ENCODE results near the gene COL18A1. TPM values are rescaled to one million over a fixed set of nuclear protein-coding genes. Genes with fewer than 3 reads are reported as not detected.

COL18A1 gene
- total RNA-seq, 1 donor from 2014 or later: 59.0 TPM

DNA sequence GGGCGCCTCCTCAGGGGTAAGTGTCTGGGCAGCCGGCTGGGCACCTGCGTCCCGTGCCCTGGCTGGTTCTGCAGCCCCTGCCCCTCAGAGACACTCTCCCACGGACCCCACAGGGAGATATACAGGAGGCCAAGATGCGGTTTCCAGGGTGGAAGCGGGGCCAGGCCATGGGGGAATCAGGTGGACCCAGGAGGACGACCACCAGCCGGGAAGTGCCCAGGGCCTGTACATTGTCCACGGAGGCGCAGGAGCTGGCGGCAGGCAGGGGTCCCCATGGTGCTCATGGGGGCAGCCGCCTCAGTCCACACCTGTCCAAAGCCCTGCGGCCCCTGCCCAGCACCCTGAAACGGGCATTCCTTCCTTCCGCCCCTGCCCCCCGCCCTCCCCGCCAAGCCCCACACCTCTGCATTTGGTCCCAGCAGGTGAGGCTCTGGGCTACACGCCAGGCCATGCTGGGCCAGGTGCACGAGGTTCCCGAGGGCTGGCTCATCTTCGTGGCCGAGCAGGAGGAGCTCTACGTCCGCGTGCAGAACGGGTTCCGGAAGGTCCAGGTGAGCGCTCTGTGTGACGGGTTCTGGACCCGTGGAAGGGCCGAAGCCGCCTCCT, 100.6 kb downstream of the COL18A1 start:
- Histone ChIP-seq H3K36me3 (ENCODE audit: control insufficient read depth in 3 of 3, insufficient read depth in 3 of 3, low read length in 3 of 3) (no peaks in the 10 kb centered on the region), H3K27ac (ENCODE audit: low read depth, low read length) (no peak overlapping the region), H3K27me3 (ENCODE audit: control insufficient read depth in 3 of 3, insufficient read depth in 3 of 3, low read length in 3 of 3) (no peaks in the 10 kb centered on the region), H3K9ac (ENCODE audit: low read depth in 1 of 3, low read length in 3 of 3) (no peak overlapping the region), H3K4me3 (ENCODE audit: low read length in 3 of 3) (no peak overlapping the region), H3K4me1 (ENCODE audit: control insufficient read depth in 3 of 3, insufficient read depth in 3 of 3, low read length in 3 of 3) (no peaks in the 10 kb centered on the region), H3K9me3 (ENCODE audit: control insufficient read depth in 3 of 3, low read length in 3 of 3) (no peaks in the 10 kb centered on the region)

DNA sequence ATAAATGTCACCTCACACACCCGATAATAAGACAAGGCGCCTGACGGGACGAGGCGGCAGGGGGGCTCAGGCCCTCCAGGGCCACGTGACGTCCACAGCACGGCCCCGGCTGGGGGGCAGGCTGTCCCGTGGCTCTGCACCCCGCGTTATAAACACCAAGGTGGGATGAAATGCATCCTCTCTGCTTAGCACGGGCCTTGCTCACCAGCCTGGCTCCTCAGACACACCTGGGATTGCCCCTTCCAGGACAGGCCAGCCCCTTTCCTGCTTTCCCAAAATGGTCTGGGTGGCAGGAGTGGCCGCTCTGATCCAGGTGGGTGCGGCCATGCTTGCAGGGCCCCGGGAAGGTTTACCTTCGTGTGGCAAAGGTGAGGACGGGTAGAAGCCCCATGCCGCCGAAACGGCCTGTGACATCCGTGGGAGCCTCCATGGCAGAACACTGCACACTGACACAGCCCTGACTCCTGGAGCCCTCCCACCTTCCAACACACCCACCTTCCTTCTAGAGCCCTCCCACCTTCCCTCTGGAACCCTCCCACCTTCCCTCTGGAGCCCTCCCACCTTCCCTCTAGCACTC, 101.4 kb downstream of the COL18A1 start:
- Histone ChIP-seq H3K36me3 (ENCODE audit: control insufficient read depth in 3 of 3, insufficient read depth in 3 of 3, low read length in 3 of 3) (no peaks in the 10 kb centered on the region), H3K4me3 (ENCODE audit: low read length in 3 of 3) (no peak overlapping the region), H3K4me1 (ENCODE audit: control insufficient read depth in 3 of 3, insufficient read depth in 3 of 3, low read length in 3 of 3) (no peaks in the 10 kb centered on the region), H3K9ac (ENCODE audit: low read depth in 1 of 3, low read length in 3 of 3) (no peak overlapping the region), H3K9me3 (ENCODE audit: control insufficient read depth in 3 of 3, low read length in 3 of 3) (no peaks in the 10 kb centered on the region), H3K27ac (ENCODE audit: low read depth, low read length) (no peak overlapping the region), H3K27me3 (ENCODE audit: control insufficient read depth in 3 of 3, insufficient read depth in 3 of 3, low read length in 3 of 3) (no peaks in the 10 kb centered on the region)

DNA sequence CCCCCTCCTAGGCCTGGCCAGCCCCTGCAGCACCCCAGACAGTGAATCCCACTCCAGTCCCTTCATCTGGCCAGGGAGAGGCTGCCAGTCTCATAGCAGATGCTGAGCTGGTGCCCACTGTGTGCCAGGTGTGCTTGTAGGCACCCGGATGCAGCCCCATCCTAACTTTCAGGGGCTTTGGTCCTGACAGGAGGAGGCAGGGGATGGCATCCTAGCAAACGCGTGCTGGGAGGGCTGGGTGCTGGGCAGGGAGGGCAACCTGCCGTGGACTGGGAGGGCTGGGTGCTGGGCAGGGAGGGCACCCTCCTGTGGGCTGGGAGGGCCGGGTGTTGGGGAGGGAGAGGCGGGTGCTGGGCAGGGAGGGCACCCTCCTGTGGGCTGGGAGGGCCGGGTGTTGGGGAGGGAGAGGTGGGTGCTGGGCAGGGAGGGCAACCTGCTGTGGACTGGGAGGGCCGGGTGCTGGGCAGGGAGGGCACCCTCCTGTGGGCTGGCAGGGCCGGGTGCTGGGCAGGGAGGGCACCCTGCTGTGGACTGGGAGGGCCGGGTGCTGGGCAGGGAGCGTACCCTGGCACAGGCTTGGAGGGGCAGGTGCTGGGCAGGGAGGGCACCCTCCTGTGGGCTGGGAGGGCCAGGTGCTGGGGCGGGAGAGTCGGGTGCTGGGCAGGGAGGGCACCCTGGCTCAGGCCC, 102.0 kb downstream of the COL18A1 start:
- Histone ChIP-seq H3K27ac (ENCODE audit: low read depth, low read length) (no peak overlapping the region), H3K4me3 (ENCODE audit: low read length in 3 of 3) (no peak overlapping the region), H3K4me1 (ENCODE audit: control insufficient read depth in 3 of 3, insufficient read depth in 3 of 3, low read length in 3 of 3) (no peaks in the 10 kb centered on the region), H3K36me3 (ENCODE audit: control insufficient read depth in 3 of 3, insufficient read depth in 3 of 3, low read length in 3 of 3) (no peaks in the 10 kb centered on the region), H3K9me3 (ENCODE audit: control insufficient read depth in 3 of 3, low read length in 3 of 3) (no peaks in the 10 kb centered on the region), H3K9ac (ENCODE audit: low read depth in 1 of 3, low read length in 3 of 3) (no peak overlapping the region), H3K27me3 (ENCODE audit: control insufficient read depth in 3 of 3, insufficient read depth in 3 of 3, low read length in 3 of 3) (no peaks in the 10 kb centered on the region)

DNA sequence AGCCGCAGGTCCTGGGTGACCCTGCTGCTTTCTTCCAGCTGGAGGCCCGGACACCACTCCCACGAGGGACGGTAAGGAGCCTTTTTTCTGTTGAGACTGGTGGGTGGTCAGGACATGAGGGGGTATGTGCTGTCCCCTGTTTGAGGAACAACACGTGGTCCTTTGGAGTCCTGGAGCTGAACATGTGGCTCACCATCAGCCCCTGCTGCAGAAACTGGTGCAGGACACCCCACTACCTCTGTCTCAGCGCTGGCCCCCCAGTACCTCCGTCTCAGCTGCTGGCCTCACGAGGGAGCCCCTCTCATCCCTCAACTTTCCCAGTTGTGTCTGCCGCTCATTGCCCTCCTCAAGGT, 102.5 kb downstream of the COL18A1 start:
- Histone ChIP-seq H3K9me3 (ENCODE audit: control insufficient read depth in 3 of 3, low read length in 3 of 3) (no peaks in the 10 kb centered on the region), H3K9ac (ENCODE audit: low read depth in 1 of 3, low read length in 3 of 3) (no peak overlapping the region), H3K36me3 (ENCODE audit: control insufficient read depth in 3 of 3, insufficient read depth in 3 of 3, low read length in 3 of 3) (no peaks in the 10 kb centered on the region), H3K27ac (ENCODE audit: low read depth, low read length) (no peak overlapping the region), H3K4me1 (ENCODE audit: control insufficient read depth in 3 of 3, insufficient read depth in 3 of 3, low read length in 3 of 3) (no peaks in the 10 kb centered on the region), H3K27me3 (ENCODE audit: control insufficient read depth in 3 of 3, insufficient read depth in 3 of 3, low read length in 3 of 3) (no peaks in the 10 kb centered on the region), H3K4me3 (ENCODE audit: low read length in 3 of 3) (no peak overlapping the region)

DNA sequence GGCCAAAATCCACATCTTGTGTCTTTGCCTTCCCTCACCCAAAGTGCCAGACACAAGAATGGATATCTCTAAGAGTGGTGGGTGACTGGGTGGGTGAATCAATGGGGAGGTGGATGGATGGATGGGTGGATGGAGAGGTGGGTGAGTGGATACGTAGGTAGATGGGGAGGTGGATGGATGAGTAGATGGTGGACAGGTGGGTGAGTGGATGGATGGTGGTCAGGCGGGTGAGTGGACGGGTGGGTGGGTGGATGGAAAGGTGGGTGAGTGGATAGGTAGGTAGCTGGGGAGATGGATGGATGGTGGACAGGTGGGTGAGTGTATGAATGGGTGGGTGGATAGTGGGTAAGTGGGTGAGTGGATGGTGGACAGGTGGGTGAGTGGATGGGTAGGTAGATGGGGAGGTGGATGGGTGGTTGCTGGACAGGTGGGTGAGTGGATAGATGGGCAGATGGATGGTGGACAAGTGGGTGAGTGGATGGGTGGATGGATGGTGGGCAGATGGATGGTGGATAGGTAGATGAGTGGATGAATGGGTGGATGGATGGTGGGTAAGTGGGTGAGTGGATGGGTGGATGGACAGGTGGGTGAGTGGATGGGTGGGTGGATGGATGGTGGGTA, 103.0 kb downstream of the COL18A1 start:
- Histone ChIP-seq H3K27ac (ENCODE audit: low read depth, low read length) (no peak overlapping the region), H3K27me3 (ENCODE audit: control insufficient read depth in 3 of 3, insufficient read depth in 3 of 3, low read length in 3 of 3) (no peaks in the 10 kb centered on the region), H3K4me1 (ENCODE audit: control insufficient read depth in 3 of 3, insufficient read depth in 3 of 3, low read length in 3 of 3) (no peaks in the 10 kb centered on the region), H3K4me3 (ENCODE audit: low read length in 3 of 3) (no peak overlapping the region), H3K36me3 (ENCODE audit: control insufficient read depth in 3 of 3, insufficient read depth in 3 of 3, low read length in 3 of 3) (peaks cover 0 to 3% (median 0%) of the 10 kb centered on the region in 3 donors), H3K9ac (ENCODE audit: low read depth in 1 of 3, low read length in 3 of 3) (no peak overlapping the region), H3K9me3 (ENCODE audit: control insufficient read depth in 3 of 3, low read length in 3 of 3) (no peaks in the 10 kb centered on the region)

DNA sequence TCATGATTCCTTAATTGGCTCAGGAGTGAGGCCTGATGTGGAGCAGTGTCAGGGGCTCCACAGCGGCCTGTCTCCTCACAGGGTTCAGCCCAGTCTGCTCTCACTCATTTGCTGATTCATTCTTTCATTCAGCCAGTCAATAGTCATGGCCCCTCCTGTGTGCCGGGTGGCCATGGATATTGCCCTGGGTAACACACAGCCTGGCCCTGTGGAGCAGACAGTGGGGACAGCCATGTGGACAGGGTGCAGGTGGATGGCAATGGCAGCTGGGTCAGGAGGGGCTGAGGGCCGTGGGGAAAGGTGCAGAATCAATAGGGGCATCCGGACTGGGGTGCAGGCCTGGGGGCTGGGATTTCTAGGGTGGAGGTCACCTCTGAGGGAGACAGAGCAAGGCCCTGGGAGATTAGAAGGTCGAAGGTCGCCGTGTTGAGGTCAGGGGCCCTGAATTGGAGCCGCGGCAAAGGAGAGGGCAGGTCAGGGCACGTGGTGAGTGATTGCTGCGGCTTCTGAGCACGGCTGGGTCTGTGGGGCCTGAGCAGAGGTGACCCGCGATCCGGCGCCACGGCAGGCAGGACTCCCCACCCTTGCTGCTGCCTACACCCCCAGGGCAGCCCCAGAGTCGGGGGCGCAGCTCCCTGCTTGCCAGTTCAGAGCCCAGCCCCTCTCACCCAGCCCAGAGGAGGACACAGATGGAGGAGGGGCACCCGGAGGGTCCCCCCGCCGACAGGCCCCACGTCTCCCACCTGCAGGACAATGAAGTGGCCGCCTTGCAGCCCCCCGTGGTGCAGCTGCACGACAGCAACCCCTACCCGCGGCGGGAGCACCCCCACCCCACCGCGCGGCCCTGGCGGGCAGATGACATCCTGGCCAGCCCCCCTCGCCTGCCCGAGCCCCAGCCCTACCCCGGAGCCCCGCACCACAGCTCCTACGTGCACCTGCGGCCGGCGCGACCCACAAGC, 103.9 kb downstream of the COL18A1 start:
- Histone ChIP-seq H3K27me3 (ENCODE audit: control insufficient read depth in 3 of 3, insufficient read depth in 3 of 3, low read length in 3 of 3) (no peaks in the 10 kb centered on the region), H3K9me3 (ENCODE audit: control insufficient read depth in 3 of 3, low read length in 3 of 3) (no peaks in the 10 kb centered on the region), H3K27ac (ENCODE audit: low read depth, low read length) (no peak overlapping the region), H3K4me1 (ENCODE audit: control insufficient read depth in 3 of 3, insufficient read depth in 3 of 3, low read length in 3 of 3) (no peaks in the 10 kb centered on the region), H3K9ac (ENCODE audit: low read depth in 1 of 3, low read length in 3 of 3) (no peak overlapping the region), H3K4me3 (ENCODE audit: low read length in 3 of 3) (no peak overlapping the region), H3K36me3 (ENCODE audit: control insufficient read depth in 3 of 3, insufficient read depth in 3 of 3, low read length in 3 of 3) (peaks cover 0 to 3% (median 0%) of the 10 kb centered on the region in 3 donors)

DNA sequence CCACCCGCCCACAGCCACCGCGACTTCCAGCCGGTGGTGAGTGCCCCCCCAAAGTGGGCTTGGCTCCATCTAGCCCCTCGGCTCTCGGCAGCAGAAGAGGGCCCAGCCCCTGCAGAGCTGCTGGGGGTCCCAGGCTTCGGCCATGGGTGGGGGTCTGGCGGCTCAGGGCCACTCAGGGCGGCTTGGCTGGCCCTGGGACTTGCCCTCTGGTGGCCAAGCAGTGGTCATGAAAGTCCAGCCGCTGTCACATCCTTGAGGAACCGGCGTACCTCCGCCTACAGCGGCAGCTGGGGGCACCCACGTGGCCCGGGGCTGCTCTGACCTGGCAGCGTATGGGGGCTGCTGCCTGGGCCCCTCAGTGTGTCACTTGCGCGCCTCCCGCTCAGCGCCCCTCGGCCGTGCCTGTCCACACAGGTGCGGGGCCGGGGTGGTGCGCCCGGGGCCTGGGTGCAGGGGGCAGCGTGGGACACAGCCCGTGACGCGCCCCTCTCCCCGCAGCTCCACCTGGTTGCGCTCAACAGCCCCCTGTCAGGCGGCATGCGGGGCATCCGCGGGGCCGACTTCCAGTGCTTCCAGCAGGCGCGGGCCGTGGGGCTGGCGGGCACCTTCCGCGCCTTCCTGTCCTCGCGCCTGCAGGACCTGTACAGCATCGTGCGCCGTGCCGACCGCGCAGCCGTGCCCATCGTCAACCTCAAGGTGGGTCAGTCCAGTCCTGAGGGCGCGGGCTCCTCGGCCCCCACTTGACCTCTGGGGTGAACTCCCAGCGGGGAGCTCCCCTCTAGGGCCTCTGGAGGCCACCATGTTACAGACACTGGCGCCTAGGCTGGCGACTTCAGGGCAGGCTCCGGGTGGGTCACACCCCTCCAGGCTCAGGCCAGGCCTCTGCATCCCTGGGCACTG, 104.9 kb downstream of the COL18A1 start:
- H3K9me3 ChIP-seq (ENCODE audit: control insufficient read depth in 3 of 3, low read length in 3 of 3): no peaks in the 10 kb centered on the region
- H3K4me3 ChIP-seq (ENCODE audit: low read length in 3 of 3): no peak overlapping the region
- H3K27ac ChIP-seq (ENCODE audit: low read depth, low read length): no peak overlapping the region
- no peaks in the 10 kb centered on the region for H3K4me1 ChIP-seq (ENCODE audit: control insufficient read depth in 3 of 3, insufficient read depth in 3 of 3, low read length in 3 of 3)
- peaks cover 0 to 3% (median 0%) of the 10 kb centered on the region in 3 donors for H3K36me3 ChIP-seq (ENCODE audit: control insufficient read depth in 3 of 3, insufficient read depth in 3 of 3, low read length in 3 of 3)
- H3K27me3 ChIP-seq (ENCODE audit: control insufficient read depth in 3 of 3, insufficient read depth in 3 of 3, low read length in 3 of 3): no peaks in the 10 kb centered on the region
- no peak overlapping the region for H3K9ac ChIP-seq (ENCODE audit: low read depth in 1 of 3, low read length in 3 of 3)

DNA sequence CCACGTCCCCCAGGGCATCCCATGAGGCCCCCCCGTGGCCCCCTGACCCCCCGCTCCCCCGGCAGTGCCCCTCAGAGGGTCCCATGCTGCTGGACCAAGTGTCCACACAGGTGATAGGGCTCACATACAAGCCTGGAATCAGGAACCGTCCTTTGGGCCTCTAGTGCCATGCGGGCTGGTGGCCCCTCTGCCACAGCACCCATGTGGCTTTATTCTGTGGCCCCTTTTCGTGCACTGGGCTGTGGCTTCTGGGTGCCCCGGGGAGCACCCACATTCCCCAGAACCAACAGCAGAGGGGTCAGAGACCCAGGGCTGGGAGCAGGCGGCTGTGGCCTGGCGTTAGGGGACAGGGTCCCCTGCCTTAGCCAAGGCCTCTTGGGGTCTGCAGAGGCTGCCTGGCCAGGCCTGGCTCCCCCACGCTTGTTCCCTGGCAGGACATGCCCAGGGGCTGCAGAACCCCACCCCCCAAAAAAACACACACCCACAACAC, 105.5 kb downstream of the COL18A1 start:
- Histone ChIP-seq H3K27ac (ENCODE audit: low read depth, low read length) (no peak overlapping the region), H3K9me3 (ENCODE audit: control insufficient read depth in 3 of 3, low read length in 3 of 3) (no peaks in the 10 kb centered on the region), H3K4me1 (ENCODE audit: control insufficient read depth in 3 of 3, insufficient read depth in 3 of 3, low read length in 3 of 3) (no peaks in the 10 kb centered on the region), H3K36me3 (ENCODE audit: control insufficient read depth in 3 of 3, insufficient read depth in 3 of 3, low read length in 3 of 3) (peaks cover 0 to 3% (median 0%) of the 10 kb centered on the region in 3 donors), H3K4me3 (ENCODE audit: low read length in 3 of 3) (no peak overlapping the region), H3K9ac (ENCODE audit: low read depth in 1 of 3, low read length in 3 of 3) (no peak overlapping the region), H3K27me3 (ENCODE audit: control insufficient read depth in 3 of 3, insufficient read depth in 3 of 3, low read length in 3 of 3) (no peaks in the 10 kb centered on the region)

DNA sequence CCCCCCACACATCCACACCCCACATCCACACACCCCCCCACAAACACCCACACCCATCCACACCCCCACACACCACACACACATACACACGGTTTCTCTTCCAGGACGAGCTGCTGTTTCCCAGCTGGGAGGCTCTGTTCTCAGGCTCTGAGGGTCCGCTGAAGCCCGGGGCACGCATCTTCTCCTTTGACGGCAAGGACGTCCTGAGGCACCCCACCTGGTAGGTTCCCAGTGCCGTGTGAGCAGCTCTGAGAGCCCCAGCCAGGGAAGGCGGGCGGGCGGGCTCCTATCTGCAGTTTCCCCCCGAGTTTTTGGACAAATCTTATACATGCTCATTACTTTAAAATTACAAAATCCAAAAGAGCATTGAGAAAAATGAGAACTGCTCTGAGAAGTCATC, 106.0 kb downstream of the COL18A1 start:
- Histone ChIP-seq H3K4me1 (ENCODE audit: control insufficient read depth in 3 of 3, insufficient read depth in 3 of 3, low read length in 3 of 3) (no peaks in the 10 kb centered on the region), H3K9ac (ENCODE audit: low read depth in 1 of 3, low read length in 3 of 3) (no peak overlapping the region), H3K27me3 (ENCODE audit: control insufficient read depth in 3 of 3, insufficient read depth in 3 of 3, low read length in 3 of 3) (no peaks in the 10 kb centered on the region), H3K36me3 (ENCODE audit: control insufficient read depth in 3 of 3, insufficient read depth in 3 of 3, low read length in 3 of 3) (peaks cover 0 to 3% (median 0%) of the 10 kb centered on the region in 3 donors), H3K9me3 (ENCODE audit: control insufficient read depth in 3 of 3, low read length in 3 of 3) (no peaks in the 10 kb centered on the region), H3K27ac (ENCODE audit: low read depth, low read length) (no peak overlapping the region), H3K4me3 (ENCODE audit: low read length in 3 of 3) (no peak overlapping the region)
